NCI-H1105 treated with DMSO at 0.1 percent for 48 hours (cell line): ENCODE results near the gene GLMN.

Experiments used
- DNase-seq: peaks from one replicate; lab custom pipeline; 2025; lab: John Stamatoyannopoulos, UW

GLMN gene

GRCh38 chr1:92298573-92299476, at the start of gene GLMN, which contains the start of gene RPAP2:
Gene GLMN, minus strand, starts transcription at chr1:92298987. Its CDS starts 988 bp downstream, at chr1:92297999.
Gene RPAP2, plus strand, starts transcription at chr1:92299059. Its CDS starts 15 bp downstream, at chr1:92299074.
- peak; percentile 92 for DNase-seq

- no peak for DNase-seq
These were observed 48.3 kb upstream of the GLMN start for GRCh38 chr1:92346866-92347640.

- no peak for DNase-seq
These were observed 44.3 kb upstream of the GLMN start for GRCh38 chr1:92343061-92343460.

- no peak for DNase-seq
These were observed 43.6 kb upstream of the GLMN start for GRCh38 chr1:92342401-92342800.

GRCh38 chr1:92340154-92340553, 41.4 kb upstream of the GLMN start:
- no peak for DNase-seq

GRCh38 chr1:92333668-92334067, 34.9 kb upstream of the GLMN start:
- DNase-seq: no peak

GRCh38 chr1:92329347-92330129, 30.8 kb upstream of the GLMN start:
- no peak for DNase-seq

- no peak for DNase-seq
These were observed 29.0 kb upstream of the GLMN start for GRCh38 chr1:92327794-92328193.

- DNase-seq: no peak
These were observed 27.9 kb upstream of the GLMN start for GRCh38 chr1:92326681-92327080.

GRCh38 chr1:92324784-92325183, 26.0 kb upstream of the GLMN start:
- DNase-seq: no peak

GRCh38 chr1:92323473-92324453, 25.0 kb upstream of the GLMN start:
- DNase-seq: no peak

GRCh38 chr1:92317836-92318493, 19.2 kb upstream of the GLMN start:
- no peak for DNase-seq

GRCh38 chr1:92315766-92316599, 17.2 kb upstream of the GLMN start:
- DNase-seq: no peak

GRCh38 chr1:92314024-92314423, 15.2 kb upstream of the GLMN start:
- no peak for DNase-seq

GRCh38 chr1:92310185-92310597, 11.4 kb upstream of the GLMN start:
- DNase-seq: peak; percentile 62

- no peak for DNase-seq
These were observed 9.2 kb upstream of the GLMN start for GRCh38 chr1:92307980-92308379.

GRCh38 chr1:92306020-92306419, 7.2 kb upstream of the GLMN start:
- no peak for DNase-seq

GRCh38 chr1:92301021-92301420, 2.2 kb upstream of the GLMN start:
- no peak for DNase-seq

- DNase-seq: no peak
These were observed 827 bp upstream of the GLMN start for GRCh38 chr1:92299477-92300150.
